GM20000 (cell line): Measurements from ENCODE around the gene PARD6B.
"Not testable (repeated sequence)": the region's sequence is repeated elsewhere in the genome, so short reads cannot be mapped to it uniquely, and the experiment has no call there.

Experiments used
- DNase-seq: peaks from one replicate; pipeline ENCODE4 v3.0.0; 2012; ENCODE audit warnings: low spot score
- TF ChIP-seq, protein P1 (sequence below): IDR thresholded peaks from 2 replicates; pipeline ENCODE4 v1.5.1; 2012; ENCODE audit warnings: mild to moderate bottlenecking, control low read depth; ENCODE audit errors: extremely low read depth, missing control alignments

The PARD6B gene

DNA sequence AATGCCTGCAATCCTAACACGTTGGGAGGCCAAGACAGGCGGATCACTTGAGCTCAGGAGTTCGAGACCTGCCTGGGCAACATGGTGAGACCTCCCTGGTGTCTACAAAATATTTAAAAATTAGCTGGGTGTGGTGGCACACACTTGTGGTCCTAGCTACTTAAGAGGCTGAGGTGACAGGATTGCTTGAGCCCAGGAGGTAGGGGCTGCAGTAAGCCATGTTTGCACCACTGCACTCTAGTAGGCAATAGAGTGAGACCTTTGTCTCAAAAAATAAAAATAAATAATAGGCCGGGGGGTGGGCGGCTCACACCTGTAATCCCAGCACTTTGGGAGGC lies 21.8 kb upstream of the PARD6B start:
- TF ChIP-seq, protein P1, sequence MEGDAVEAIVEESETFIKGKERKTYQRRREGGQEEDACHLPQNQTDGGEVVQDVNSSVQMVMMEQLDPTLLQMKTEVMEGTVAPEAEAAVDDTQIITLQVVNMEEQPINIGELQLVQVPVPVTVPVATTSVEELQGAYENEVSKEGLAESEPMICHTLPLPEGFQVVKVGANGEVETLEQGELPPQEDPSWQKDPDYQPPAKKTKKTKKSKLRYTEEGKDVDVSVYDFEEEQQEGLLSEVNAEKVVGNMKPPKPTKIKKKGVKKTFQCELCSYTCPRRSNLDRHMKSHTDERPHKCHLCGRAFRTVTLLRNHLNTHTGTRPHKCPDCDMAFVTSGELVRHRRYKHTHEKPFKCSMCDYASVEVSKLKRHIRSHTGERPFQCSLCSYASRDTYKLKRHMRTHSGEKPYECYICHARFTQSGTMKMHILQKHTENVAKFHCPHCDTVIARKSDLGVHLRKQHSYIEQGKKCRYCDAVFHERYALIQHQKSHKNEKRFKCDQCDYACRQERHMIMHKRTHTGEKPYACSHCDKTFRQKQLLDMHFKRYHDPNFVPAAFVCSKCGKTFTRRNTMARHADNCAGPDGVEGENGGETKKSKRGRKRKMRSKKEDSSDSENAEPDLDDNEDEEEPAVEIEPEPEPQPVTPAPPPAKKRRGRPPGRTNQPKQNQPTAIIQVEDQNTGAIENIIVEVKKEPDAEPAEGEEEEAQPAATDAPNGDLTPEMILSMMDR, result no peak
- no peak for DNase-seq

DNA sequence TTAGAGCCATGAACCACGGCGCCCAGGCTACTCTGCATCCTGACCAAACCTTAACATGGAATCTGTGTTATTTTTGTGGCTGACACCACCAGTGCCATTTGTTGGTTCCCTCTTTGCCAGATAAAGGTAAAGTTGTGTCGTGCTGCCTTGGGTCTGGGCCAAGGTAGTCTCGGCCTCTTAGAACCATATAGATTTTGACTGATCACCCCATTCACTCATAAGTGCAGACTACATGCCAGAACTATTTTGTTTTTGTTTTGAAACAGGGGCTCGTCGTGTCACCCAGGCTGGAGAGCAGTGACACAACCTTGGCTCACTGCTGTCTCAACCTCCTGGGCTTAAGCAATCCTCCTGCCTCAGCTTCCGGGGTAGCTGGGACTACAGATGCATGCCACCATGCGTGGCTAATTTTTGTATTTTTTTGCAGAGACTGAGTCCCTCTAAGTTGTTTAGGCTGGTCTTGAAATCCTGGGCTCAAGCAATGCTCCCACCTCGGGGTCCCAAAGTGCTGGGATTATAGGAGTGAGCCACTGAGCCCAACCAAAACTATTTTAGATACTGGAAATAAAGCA lies 20.8 kb upstream of the PARD6B start:
- no peak for DNase-seq
- TF ChIP-seq, protein P1, result no peak

DNA sequence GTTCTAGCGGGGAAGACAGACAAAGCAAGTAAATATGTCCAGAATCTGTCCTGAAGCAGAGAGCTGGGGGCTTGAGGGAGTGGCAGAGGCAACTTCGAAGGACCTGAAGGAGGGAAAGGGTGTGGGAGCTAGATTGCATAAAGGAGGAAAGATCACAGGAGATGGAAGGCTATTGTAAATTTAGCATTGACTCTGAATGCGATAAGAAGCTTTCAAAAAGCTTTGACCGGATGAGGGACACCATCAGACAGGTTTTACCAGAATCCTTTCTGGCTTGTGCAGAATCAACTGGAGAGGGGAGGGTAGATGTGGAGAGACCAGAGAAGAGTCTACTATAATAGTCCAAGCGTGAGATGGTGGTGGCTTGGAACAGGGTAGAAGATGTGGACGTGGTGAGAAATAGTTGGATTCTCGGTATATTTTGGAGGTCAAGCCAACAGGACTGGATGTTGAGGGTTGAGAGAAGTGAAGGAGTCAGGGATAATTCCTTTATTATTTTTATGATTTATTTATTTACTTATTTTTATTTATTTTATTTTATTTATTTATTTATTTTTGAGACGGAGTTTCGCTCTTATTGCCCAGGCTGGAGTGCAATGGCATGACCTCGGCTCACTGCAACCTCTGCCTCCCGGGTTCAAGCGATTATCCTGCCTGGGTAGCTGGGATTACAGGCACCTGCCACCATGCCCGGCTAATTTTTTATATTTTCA lies 20.1 kb upstream of the PARD6B start:
- DNase-seq, result no peak
- TF ChIP-seq, protein P1, result no peak

DNA sequence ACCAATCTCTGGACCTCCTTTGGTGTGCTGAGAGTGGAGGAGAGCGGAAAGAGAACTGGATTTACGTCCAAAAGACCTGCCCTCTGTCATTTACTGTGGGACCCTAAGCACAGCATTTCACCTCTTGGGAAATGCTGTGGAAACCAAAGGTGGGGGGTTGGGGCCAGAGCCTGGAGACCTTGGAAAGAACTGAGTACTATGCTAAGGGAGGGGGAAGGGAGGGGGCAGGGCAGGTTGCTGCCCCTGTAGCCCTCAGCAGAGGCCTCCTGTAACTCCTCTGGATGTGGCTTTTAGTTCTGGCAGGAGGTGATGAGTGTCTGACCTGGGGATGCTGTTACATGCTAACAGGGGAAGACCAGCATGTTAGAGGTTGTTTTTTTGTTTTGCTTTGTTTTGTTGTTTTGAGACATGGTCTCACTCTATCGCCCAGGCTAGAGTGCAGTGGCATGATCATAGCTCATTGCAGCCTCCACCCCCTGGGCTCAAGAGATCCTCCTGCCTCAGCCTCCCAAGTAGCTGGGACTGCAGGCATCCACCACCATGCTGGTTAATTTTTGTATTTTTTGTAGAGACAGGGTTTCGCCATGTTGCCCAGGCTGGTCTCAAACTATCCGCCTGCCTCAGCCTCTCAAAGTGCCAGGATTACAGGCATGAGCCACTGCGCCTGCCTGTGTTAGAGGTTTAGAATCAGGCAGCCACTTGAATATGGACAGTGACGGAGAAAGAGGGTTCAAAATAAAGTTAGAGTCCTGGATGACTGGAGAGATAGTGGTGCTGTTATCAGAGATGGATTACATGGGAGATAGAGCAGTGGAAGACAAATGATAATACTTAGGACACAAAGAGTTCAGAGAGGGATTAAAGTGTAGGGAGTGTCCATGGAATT lies 18.4 kb upstream of the PARD6B start:
- TF ChIP-seq, protein P1, result no peak
- no peak for DNase-seq

DNA sequence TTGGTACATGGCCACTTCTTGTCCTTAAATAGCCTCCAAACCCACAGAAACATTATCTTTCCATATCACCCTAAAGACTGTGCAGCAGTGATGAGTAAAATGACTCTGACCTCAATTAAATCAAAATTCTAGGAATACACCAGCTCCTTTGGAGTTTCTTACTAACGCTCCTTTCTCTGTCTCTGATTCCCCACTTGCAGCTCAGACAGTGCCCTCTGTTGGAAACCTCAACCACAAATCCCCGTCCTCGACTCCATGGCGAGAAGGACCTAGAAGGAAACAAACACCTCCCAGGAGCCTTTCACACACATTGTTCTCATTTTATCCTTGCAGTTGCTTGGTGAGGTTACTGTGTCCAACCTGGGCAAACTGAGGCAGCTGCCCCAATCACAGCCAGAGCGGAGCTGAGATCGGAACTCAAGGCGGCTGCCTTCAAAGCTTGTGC lies 17.7 kb upstream of the PARD6B start:
- DNase-seq, result no peak
- TF ChIP-seq, protein P1, result no peak

DNA sequence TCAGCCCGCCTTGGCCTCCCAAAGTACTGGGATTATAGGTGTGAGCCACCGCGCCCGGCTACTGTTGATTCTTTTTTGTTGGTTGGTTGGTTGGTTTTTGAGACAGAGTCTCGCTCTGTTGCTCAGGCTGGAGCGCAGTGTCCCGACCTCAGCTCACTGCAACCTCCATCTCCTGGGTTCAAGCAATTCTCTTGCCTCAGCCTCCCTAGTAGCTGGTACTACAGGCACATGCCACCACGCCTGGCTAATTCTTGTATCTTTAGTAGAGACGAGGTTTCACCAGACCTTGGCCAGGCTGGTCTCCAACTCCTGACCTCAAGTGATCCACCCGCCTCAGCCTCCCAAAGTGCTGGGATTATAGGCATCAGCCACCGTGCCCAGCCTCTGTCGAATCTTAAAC lies 17.0 kb upstream of the PARD6B start:
- not testable (repeated sequence) for DNase-seq

DNA sequence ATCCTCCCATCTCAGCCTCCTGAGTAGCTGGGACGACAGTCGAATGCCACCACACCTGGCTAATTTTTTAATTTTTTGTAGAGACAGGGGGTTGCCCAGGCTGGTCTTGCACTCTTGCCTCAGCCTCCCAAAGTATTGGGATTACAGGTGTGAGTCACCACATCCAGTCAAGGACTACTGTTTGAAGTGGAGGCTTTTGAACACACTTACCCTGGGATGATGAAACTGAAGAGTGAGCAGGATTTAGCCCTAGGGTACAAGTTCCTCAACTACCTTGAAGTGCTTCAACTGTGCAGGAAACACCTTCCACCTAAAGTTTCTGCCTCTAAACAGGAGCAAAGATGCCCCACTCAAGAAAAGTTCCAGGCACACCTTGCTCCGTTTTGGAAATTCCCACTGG lies 15.7 kb upstream of the PARD6B start:
- no peak for DNase-seq
- TF ChIP-seq, protein P1, result no peak

DNA sequence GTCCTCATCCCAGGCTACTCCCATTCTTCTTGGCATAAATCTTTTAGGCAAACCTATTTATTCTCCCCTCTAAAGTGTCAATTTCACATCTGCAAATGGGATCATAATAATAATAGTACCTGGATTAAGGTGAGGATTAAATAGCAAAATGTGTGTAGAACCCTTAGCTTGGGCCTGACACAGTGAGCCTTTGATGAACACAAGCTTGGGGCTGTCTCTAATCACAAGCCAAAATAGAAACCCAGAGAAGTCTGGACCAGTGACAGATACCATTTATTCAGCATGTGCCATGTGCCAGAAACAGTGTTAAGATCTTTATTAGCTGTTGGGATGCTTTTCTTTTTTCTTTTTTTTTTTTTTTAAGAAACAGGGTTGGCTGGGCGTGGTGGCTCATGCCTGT lies 14.9 kb upstream of the PARD6B start:
- TF ChIP-seq, protein P1, result no peak
- no peak for DNase-seq
